Head of caudate nucleus (tissue), 42 donors: ENCODE results near the gene PTER.

Source experiments
- DNase-seq, 42 donors: peaks; one replicate each; pipeline versions ENCODE4 v3.0.0 to v3.0.0-alpha.2; 2020 to 2021; ENCODE audit warnings: mixed read lengths in 7 of 42
- intact Hi-C: fragments of 100-400 bp; cut with DNase I; formaldehyde crosslinking; loops from one replicate; pipeline ENCODE4 v1.15.0; 2022

The PTER gene, protein sequence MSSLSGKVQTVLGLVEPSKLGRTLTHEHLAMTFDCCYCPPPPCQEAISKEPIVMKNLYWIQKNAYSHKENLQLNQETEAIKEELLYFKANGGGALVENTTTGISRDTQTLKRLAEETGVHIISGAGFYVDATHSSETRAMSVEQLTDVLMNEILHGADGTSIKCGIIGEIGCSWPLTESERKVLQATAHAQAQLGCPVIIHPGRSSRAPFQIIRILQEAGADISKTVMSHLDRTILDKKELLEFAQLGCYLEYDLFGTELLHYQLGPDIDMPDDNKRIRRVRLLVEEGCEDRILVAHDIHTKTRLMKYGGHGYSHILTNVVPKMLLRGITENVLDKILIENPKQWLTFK

DNA sequence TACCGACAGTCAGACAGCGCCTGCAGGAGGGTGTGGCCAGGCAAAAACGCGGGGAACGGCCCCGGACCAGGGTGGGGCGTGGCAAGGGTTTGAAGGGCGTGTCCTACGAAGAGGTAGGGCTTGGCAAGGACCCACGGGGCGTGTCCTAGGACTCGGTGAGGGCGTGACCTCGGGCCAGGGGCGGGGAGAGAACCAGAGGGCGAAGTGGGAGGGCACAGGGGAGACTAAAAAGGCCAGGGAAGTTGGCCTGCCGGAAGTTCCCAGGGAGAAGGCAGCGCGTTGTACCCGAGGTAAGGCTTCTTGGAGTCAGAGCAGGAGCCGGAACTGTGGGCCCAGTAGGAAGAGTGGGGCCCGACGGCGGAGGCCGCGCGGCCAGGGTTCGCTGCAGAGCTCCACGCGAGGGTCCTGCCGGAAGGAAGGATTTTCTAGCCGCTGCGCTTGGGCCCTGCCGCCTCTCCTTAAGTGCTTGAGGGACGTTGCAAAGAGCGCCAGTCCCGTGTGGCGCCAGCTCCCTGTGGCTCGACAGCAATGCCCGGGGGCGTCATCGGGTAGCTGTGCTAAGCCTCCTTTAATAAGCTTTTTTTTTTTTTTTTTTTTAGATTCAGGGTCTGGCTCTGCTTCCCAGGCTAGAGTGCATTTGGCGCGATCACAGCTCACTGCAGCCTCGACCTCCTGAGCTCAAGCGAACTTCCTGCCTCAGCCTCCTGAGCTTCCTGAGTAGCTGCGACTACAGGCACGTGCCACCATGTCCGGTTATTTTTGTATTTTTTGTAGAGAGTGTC is at the start of gene PTER:
Gene PTER, plus strand, starts transcription at position 253 of the 782 bp plus-strand sequence. CDS start 47,375 bp downstream, outside the sequence.
- DNase-seq = peak; percentile 44 to 87 (median 74)
- intact Hi-C loops = no loop called here

DNA sequence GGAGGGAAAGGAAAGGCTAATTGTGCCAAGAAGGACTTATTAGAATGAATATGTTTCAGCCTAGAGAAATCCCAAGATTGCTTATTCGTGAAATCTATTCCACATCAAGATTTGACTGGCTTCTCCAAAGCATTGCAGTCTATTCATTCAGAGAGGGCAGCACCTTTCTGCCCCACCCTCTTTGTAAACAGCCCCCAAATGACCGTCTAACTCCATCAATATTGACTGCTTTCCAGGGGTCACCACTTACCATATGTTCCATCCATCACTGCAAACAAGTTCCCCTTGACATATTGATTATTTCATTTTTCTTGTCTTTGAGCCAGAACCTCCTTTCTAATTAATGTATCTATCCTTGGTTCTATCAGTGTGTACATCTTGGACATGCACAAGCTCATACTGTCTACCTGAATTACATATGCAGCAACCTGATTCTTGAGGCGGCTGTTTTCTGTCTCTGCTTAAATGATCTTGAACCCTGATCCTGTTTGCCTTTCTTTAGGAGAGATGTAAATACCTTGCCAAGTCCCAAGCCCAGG is 44.2 kb upstream of the PTER start:
- intact Hi-C loops = no loop called here

DNA sequence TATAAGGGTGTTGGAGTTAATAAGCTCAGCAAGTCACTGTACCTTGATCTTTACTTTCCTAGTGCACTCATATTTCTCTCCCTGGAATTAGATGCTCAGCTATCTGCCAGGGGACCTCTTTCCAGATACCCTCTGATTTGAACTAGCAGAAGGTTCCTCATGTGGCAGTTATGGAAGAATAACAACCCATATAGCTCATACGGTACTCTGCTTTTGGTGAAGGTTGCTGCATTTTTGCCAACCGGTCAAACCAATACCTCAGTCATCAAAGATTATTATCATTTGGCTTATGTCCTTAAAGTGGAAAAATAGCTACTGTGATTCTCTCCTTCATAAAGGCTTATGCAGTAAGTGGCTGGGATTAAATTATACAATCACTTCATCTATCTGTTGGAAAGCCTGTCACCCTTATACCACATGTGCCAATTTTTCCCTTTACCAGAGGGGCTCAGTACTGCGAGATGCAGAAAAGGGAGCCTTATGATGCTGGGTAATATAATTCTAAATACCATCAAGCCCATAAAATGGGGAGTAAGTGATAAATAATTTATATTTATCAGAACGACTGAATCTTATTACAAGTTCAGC is 43.4 kb upstream of the PTER start:
- no peak for DNase-seq
- intact Hi-C loops = no loop called here

More for the DNA sequence above, 44.2 kb upstream of the PTER start:
- DNase-seq = no peak

DNA sequence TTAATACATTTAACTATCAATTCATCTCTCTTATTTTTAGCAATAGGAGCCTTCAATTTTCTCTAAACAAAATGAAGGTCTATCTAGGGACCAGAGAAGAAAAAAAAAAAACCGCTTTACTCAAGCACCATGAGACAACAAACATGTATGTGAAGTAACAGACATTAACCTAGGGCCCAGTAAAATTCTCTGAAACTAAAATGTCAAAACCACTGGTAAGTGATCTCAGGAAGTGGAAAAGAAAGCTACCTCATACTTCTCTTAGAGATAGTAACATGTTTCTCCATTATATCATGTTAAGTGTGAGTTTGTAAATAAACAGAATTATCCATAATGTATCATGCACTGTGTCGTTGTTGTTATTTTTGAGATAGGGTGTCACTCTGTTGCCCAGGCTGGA is 35.4 kb upstream of the PTER start:
- intact Hi-C loops = no loop called here
- no peak for DNase-seq

DNA sequence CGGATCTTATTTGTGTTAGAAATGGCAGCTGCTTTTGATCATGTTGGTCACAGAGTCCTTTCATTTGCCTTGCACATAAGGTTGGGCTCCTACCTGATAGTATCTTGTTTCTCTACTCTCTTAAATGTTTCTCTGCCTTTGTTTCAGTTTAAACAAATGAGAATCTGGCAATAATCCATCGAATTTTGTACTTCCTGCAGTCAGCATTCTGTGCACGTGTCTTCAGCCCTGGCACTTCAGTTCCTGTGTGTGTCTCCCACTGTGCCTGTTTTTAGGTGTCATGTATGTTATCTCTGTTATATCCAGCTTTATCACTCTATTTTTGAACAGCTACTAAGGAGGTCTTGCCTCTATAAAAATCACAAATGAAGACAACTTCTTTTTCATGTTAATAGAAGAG is 28.4 kb upstream of the PTER start:
- intact Hi-C loops = no loop called here
- no peak for DNase-seq

DNA sequence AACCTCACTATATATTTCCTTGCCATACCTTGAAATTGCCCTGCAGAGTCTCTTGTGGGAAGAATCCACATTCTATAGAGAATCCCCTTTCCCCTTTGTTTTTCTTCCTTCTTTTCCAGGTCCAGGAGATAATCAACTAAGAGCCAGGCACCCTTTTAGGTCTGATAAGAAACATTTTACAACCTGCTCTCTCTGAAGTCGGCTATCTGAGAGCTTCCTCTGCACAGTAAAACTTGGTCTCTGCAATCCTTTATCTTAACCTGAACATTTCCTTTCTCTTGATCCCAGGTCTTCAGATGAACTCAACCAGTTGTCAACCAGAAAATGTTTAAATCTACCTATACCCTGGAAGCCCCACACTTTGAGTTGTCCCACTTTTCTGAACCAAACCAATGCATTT is 19.5 kb upstream of the PTER start:
- intact Hi-C loops = no loop called here
- no peak for DNase-seq

DNA sequence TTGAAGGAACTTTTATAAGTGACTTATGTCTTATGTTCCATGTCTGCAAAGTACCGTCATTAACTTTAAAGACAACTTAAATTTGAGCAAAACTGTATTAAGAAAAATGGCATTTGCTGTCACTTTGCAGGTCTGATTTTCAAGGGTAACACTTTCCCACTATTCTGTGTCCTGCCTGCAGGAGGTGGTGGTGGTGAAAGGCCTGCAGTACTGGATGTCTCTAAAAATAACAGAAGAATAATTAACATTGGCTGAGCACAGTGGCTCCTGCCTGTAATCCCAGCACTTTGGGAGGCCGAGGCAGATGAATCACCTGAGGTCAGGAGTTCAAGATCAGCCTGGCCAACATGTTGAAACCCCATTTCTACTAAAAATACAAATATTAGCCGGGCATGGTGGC is 13.2 kb upstream of the PTER start:
- intact Hi-C loops = no loop called here
- DNase-seq = no peak

DNA sequence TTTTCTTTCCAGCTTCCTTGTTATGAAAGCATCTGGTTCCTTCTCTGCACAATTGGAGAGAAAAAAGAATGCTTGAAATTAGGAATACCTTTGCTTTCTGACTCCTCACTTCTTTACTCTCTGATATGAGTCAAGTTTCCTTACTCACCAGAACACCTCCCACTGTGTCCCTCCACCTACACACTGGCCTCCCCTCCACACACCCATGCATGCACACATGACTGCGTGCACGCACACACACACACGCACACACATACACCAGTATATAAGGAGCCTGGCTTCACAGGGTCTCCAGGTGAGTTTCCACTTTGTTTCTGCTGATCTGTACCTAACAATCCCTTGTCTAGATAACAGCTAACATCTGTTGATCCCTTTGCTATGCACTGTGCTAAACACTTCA is 11.4 kb upstream of the PTER start:
- no peak for DNase-seq

DNA sequence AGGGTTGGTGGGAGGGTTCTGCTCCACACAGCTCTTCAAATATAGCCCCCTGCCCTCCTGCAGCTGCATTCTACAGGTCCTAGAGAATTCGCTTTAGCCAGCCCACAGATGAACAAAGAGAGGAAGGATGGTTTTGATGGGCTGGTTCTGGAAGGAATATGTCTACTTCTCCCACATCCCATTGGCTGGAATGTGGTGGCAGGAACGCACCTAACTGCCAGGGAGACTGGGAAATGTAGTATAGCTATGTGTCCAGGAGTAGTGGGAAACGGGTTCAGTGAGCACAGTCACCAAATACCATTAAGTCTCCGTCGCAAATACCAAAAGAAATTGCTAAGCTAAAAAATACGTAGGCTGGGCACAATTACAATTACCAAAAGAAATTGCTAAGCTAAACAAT is 7.3 kb upstream of the PTER start:
- intact Hi-C loops = no loop called here
- no peak for DNase-seq

More for the DNA sequence above, 11.4 kb upstream of the PTER start:
- intact Hi-C loops = no loop called here

DNA sequence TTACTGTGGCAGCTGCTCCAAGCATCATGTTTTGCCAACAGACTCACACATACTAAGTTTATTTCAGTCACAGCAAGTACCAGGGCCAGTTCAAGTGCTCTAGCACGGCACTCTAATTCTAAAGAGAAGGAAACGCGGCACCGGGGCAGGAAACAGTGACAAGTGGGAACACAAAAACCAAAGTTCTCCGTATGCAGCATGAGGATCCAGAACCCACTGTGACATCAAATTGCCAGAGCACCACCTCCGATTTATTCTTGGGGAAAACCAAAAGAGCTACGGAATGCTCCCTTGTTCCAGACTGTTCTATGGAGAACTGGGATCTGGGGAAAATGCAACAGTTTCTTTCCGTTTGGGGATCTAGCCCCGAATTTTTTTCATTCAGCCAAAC is 448 bp upstream of the PTER start:
- intact Hi-C loops = no loop called here
- DNase-seq = peak in 1 of 42 donors; percentile 3

DNA sequence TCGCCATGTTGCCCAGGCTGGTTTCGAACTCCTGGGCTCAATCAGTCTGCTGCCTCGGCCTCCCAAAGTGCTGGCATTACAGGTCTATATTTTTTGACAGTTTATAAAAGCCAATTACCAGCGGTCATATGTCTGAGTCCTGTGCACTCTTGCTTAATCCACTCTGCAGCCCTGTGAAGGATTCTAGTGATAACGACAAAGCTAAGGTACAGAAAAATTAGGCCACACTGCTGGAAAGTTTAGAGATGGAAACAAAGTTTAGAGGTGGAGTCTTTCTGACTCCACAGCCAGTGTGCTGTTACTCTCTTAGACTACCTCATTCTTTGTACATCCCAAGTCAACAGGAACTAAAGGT is 707 bp downstream of the PTER start:
- no peak for DNase-seq
- intact Hi-C loops = no loop called here

DNA sequence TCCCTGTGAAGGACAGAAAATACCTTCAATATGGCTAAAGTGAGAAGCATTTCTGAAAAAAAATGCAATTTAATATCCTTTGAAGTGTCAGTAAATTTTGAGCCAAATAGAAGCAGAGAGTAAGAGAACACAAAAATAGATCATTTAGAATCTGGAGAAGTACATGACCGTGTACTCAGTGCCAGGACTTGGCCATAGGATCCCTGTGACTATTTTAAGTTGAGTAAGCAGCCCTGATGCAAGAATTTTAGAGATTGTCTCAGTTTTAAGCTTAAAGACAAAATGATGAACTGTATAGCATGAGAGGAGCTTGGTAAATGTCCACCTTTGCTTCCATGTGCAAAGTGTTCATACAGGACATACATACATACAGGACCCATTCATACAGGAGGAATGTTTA is 2.5 kb downstream of the PTER start:
- DNase-seq = no peak
- intact Hi-C loops = no loop called here

DNA sequence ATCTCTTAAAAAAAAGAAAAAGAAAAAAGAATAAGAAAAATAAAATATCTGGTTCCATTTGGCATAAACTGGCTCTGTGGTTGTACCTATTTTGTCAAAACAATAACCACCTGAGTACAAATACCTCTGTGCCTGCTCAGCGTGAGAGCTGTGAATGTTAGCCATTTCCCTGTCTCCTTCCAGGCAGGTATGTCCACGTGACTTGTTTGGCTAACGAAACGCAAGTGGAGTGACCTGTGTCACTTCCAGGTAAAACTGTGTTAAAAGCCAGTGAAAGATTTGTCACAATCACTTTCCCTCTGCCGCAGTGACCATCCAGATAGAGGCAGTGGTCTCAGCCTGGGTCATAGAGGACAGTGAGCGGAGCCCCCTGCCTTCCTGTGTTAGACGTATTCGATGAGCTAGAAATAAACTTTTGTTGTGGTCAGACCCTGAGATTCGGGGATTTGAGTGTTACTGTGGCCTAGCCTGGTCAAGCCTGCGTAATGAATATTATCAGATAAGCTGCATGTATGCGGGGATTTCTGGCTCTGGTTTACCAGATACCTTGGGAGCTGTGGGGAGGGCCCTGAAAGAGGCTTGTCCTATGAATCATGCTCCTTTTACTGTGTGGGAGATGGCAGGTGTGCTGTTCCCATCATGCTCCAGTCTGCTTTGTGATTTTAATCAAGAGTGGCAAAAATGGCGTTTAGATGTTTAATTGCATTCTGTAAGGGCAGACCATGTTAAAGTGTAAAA is 3.8 kb downstream of the PTER start:
- peak in 22 of 42 donors; percentile 7 to 65 (median 32) for DNase-seq
- intact Hi-C loops = no loop called here

DNA sequence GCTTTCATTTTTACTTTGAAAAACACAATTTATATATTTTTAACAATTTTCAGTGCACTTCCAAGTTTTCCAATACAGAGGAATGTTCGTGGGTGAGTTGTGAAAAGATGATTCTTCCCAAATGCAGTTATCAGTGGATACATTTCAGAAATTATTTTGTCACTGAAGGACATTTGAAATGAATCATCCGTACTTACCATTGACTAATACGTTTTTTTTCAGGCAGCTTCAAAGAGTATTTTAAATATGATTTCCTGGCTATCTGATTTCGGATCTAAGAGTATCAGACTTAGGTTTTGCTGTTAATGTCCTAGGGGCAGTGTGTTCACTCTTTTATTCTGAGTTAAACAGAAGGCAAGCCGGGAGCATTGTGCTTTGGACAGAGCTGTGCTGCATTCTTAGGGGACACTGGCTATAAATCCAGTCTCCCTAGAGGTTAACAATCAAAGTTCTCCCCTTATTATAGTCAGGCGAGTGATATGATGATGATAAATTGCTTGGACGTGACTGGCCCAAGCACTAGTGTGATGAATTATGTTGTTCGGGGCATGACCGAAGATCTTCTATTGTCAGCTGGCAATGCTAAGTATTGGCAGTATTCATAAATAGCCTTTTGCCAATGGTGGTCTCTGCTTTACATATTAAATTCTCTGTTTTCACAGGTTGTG is 4.5 kb downstream of the PTER start:
- no peak for DNase-seq
- intact Hi-C loops = no loop called here

DNA sequence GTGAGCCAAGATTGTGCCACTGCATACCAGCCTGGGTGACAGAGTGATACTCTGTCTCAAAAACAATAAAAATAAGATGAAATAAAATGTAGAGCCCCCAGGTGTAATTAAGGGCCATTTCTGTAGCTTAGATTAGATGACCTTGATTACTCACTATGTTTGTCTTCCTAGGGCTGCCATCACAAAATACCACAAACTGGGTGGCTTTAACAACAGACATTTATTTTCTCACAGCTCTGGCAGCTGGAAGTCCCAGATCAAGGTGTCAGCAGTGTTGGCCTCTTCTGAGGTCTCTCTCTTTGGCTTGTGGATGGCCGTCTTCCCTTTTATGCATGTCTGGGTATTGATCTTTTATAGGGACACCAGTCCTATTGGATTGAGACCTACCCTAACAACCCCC is 6.1 kb downstream of the PTER start:
- intact Hi-C loops = no loop called here
- DNase-seq = no peak

DNA sequence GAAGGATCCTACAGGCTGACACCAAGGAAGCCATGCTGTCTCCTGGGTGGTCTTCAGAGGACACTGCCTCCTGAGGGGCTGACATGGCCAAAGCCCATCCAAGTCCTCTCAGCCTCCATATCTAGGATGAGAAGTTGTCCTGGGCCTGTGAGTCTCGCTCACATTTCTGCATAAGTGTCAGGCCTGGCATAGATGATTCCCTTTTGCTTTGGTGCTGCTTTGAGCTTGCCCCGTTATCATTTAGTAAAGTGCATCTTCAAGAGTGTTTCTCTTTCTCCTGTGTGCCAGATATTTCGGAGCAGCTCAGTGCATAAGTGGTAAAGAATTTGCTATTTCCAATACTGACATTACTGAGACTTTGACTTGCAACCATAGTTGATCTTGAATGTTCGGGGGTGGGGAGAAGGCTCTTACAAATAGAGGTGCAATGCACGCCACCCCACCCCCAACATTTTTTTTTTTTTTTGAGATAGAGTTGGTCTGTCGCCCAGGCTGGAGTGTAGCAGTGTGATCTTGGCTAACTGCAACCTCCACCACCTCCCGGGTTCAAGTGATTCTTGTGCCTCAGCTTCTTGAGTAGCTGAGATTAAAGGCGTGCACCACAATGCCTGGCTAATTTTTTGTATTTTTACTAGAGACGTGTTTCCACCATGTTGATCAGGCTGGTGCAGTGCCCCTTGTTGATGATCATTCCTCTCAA is 9.1 kb downstream of the PTER start:
- DNase-seq = no peak
- intact Hi-C loops = no loop called here

DNA sequence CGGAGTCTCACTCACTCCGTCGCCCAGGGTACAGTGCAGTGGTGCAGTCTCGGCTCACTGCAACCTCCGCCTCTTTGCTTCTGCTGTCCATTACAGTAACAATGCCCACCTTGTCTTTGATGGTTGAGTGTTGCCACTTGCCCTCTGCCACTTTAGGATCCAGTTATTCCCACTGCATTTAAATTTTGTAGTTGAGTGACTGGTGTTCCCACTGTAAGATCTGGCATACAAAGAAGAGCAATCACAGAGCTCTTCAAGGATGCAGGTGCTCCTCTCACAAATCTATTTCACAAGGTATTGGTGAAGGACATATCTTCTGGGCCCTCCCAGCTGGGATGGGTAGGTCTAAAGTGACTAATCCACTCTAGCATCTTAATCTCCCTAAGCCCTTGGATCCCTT is 12.6 kb downstream of the PTER start:
- intact Hi-C loops = no loop called here
- DNase-seq = no peak
